Muscle layer of duodenum (tissue), 2 donors: Measurements from ENCODE around the gene ZNF628.

ENCODE experiments used
- H3K27ac ChIP-seq: one replicate; pipeline ENCODE4 v1.7.0; 2013; ENCODE audit warnings: mild to moderate bottlenecking, low read length
- H3K27me3 ChIP-seq: one replicate; pipeline ENCODE4 v1.7.0; 2013; ENCODE audit warnings: low read depth, mild to moderate bottlenecking, control low read depth, low read length
- H3K36me3 ChIP-seq, 2 donors: one replicate each; pipeline ENCODE4 v1.7.0; 2013; ENCODE audit warnings: low read length in 2 of 2, control low read depth in 1 of 2, mild to moderate bottlenecking in 1 of 2; ENCODE audit not compliant: insufficient read depth in 2 of 2, control insufficient read depth in 1 of 2
- H3K4me1 ChIP-seq, 2 donors: one replicate each; pipeline ENCODE4 v1.7.0; 2013; ENCODE audit warnings: low read length in 2 of 2, mild to moderate bottlenecking in 2 of 2, control low read depth in 1 of 2, moderate library complexity in 1 of 2; ENCODE audit not compliant: insufficient read depth in 2 of 2, control insufficient read depth in 1 of 2
- H3K4me3 ChIP-seq, 2 donors: one replicate each; pipeline ENCODE4 v1.7.0; 2013; ENCODE audit warnings: low read length in 2 of 2, low read depth in 1 of 2, mild to moderate bottlenecking in 1 of 2
- H3K9me3 ChIP-seq, 2 donors: one replicate each; pipeline ENCODE4 v1.7.0; 2013; ENCODE audit warnings: low read length in 2 of 2, control low read depth in 1 of 2, mild to moderate bottlenecking in 1 of 2; ENCODE audit not compliant: control insufficient read depth in 1 of 2
- donor health status: healthy.

Gene ZNF628

DNA sequence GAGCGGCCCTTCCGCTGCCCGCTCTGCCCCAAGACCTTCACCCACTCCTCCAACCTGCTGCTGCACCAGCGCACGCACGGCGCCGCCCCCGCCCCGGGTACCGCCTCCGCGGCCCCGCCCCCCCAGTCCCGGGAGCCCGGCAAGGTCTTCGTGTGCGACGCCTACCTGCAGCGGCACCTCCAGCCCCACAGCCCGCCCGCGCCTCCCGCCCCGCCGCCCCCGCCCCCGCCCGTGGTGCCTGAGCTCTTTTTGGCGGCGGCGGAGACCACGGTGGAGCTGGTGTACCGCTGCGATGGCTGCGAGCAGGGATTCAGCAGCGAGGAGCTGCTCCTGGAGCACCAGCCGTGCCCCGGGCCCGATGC, 5.4 kb downstream of the ZNF628 start:
- no peak overlapping the region for H3K4me3 ChIP-seq
- H3K27me3 ChIP-seq = no peaks in the 10 kb centered on the region
- H3K36me3 ChIP-seq = peaks cover 0 to 19% of the 10 kb centered on the region in 2 donors
- no peaks in the 10 kb centered on the region for H3K9me3 ChIP-seq
- H3K27ac ChIP-seq = no peak overlapping the region
- peaks cover 8 to 39% of the 10 kb centered on the region in 2 donors for H3K4me1 ChIP-seq

- H3K36me3 ChIP-seq = peaks cover 0 to 19% of the 10 kb centered on the region in 2 donors
- no peak overlapping the region for H3K4me3 ChIP-seq
- H3K4me1 ChIP-seq = peaks cover 8 to 41% of the 10 kb centered on the region in 2 donors
- H3K27ac ChIP-seq = no peak overlapping the region
- no peaks in the 10 kb centered on the region for H3K9me3 ChIP-seq
- no peaks in the 10 kb centered on the region for H3K27me3 ChIP-seq
Observed at GRCh38 chr19:55482156-55482961, 5.9 kb downstream of the ZNF628 start.

- no peak overlapping the region for H3K27ac ChIP-seq
- H3K9me3 ChIP-seq = no peaks in the 10 kb centered on the region
- peaks cover 3 to 42% of the 10 kb centered on the region in 2 donors for H3K4me1 ChIP-seq
- no peak overlapping the region for H3K4me3 ChIP-seq
- H3K36me3 ChIP-seq = peaks cover 0 to 19% of the 10 kb centered on the region in 2 donors
- no peaks in the 10 kb centered on the region for H3K27me3 ChIP-seq
Observed at GRCh38 chr19:55482967-55483705, 6.7 kb downstream of the ZNF628 start.

- no peaks in the 10 kb centered on the region for H3K27me3 ChIP-seq
- peaks cover 0 to 19% of the 10 kb centered on the region in 2 donors for H3K36me3 ChIP-seq
- no peaks in the 10 kb centered on the region for H3K9me3 ChIP-seq
- peaks cover 3 to 47% of the 10 kb centered on the region in 2 donors for H3K4me1 ChIP-seq
- H3K27ac ChIP-seq = no peak overlapping the region
- H3K4me3 ChIP-seq = peak overlapping the region in 1 of 2 donors; percentile 64
Observed at GRCh38 chr19:55483706-55484592, 7.5 kb downstream of the ZNF628 start.

DNA sequence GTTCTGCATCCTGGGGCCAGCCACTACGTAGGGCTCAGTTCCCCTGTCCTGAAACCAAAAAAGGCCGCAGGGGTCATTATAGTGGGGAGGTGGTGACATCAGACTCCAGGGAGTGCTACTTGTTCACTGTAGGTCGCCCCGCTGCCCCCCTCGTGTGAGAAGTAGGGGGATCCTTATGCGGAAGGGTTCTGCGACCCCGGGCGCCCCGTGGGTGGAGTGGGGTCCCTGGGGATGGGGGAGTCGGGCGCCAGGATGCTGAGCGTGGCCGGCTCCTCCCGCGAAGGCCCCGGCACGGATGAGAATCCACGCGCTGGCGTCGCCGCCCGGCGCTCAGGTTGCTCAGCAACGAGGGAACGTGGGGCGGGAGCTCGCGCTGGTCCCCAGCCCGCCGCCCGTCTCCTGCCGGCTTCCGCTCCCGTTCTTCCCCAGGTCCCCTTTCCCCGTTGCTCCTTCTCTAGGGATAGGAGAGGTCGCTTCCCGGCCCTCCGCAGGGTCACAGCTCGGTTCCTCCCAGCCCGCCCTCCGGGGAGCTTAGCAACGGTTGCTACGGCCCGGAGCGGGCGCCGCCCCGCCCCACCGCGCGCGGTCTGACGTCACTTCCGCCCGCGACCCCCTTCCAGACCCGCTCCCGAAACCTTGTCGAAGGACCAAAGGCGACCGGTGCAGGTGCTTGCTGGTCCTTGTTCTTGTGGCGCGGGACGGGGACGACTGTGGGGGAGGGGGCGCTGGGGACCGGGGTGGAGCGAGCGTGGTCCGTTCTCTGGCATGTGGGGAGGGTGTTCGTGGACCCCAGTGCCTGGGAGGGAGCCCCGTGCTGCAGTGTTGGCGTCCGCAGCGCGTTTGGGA, 8.4 kb downstream of the ZNF628 start, which contains the start of gene NAT14:
Gene NAT14 (plus strand): TSS at position 596 of the 846 bp plus-strand sequence. CDS start 521 bp downstream, outside the sequence.
- Histone ChIP-seq H3K27me3 (no peaks in the 10 kb centered on the region), H3K4me1 (peaks cover 3 to 56% of the 10 kb centered on the region in 2 donors), H3K36me3 (peaks cover 0 to 19% of the 10 kb centered on the region in 2 donors), H3K9me3 (no peaks in the 10 kb centered on the region), H3K4me3 (peak within 1 kb of the TSS; percentile 42 to 64), H3K27ac (peak within 1 kb of the TSS; percentile 39)

DNA sequence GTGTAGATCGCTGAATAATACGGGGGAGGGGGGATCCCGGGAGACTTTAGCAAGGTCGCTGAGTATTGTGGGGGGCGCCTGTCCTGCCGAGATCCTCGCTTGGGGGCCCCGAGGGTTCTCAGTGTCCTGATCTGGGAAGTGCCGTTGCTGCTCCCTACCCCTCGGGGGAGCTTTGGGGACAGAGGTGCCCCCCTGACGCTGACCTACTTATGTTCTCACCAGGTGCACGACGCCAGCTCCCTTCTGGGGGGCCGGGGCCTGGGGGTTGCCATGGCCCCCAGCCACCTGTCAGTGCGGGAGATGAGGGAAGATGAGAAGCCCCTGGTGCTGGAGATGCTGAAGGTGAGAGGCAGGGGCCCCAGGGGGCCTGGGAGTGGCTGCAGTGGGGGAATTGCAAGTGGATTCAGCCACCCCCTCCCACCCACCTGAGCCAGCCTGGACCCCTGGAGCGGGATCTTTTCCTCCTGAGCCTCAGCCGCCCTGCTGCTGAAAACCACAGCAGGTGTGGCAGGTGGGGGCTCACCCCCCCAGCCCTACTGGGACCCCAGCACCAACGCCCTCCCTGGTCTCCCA, 9.1 kb downstream of the ZNF628 start:
- peak overlapping the region; percentile 39 for H3K27ac ChIP-seq
- H3K4me1 ChIP-seq = peaks cover 3 to 63% of the 10 kb centered on the region in 2 donors
- peaks cover 0 to 19% of the 10 kb centered on the region in 2 donors for H3K36me3 ChIP-seq
- no peaks in the 10 kb centered on the region for H3K9me3 ChIP-seq
- H3K4me3 ChIP-seq = peak overlapping the region in 1 of 2 donors; percentile 64
- no peaks in the 10 kb centered on the region for H3K27me3 ChIP-seq

DNA sequence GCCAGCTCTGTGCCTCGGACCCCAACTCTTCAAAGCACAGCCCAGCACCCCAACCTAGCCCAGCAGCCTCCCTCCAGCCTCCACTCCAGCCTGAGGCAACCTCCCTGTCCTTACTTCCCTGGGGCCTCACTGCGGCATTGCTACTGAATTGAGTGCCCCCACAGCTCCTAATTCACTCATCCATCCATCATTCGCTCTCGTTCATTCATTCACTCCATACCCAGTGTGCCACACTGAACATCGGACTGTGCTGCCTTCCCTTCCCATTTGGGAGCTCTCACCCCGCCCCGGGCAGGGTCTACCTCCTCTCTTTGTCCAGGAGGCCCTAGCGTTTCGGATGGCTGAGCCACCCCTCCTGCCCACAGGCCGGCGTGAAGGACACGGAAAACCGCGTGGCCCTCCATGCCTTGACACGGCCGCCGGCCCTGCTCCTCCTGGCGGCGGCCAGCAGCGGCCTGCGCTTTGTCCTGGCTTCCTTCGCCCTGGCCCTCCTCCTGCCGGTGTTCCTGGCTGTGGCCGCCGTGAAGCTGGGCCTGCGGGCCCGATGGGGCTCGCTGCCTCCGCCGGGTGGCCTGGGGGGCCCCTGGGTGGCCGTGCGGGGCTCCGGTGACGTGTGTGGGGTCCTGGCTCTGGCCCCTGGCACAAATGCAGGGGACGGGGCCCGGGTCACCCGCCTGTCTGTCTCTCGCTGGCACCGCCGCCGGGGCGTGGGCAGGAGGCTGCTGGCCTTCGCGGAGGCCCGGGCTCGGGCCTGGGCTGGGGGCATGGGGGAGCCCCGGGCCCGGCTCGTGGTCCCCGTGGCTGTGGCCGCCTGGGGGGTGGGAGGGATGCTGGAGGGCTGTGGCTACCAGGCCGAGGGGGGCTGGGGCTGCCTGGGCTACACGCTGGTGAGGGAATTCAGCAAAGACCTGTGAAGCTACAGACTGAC, 9.9 kb downstream of the ZNF628 start:
- Histone ChIP-seq H3K36me3 (peaks cover 0 to 13% of the 10 kb centered on the region in 2 donors), H3K4me3 (peak overlapping the region in 1 of 2 donors; percentile 64), H3K27ac (peak overlapping the region; percentile 84), H3K9me3 (no peaks in the 10 kb centered on the region), H3K27me3 (no peaks in the 10 kb centered on the region), H3K4me1 (peaks cover 3 to 71% of the 10 kb centered on the region in 2 donors)

DNA sequence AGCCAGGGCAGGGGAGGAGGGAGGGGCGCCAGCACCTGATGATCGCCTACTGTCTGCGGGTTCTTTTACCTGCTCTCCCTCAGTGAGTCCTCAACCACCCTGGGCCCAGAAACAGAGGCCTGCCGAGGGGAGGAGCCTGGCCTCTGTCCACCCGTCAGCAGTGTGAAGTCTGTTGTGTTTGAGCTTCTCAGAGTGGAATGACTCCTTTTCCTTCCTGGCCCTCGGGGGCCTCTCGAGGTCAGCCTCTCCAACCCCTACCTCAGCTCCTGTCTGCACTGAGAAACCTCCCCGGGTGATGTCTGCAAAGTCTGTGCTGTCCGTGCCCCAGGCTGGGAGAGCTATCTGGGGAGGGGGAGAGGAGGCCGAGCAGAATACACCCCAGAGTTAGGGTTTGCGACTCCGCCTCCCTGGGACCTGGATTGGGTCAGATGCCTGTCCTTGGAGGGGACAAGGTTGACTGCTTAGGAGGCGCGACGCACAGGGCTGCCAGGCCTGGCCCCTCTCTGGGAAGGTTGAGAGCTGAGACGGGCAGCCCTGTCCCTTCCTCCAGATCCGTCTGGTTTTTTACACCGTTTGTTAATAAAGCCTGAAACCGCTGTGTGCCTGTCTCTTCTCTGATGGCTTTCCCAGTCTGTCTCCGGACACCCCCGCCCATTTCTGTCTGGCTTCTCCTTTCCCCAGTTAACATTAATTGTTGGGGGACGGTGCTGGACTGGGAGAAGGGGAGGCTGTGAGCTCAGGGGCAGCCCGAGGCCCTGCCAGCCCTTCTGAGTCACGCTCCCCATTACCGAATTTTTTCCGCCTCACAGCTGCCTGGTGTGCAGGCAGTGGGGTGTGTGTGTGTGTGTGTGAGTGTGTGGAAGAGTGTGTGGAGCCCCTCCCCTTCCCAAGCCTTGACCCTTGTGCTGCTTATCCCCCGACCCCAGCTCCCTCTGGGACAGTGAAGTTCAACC, 10.8 kb downstream of the ZNF628 start:
- H3K27ac ChIP-seq = peak overlapping the region; percentile 84
- H3K36me3 ChIP-seq = peaks cover 0 to 10% of the 10 kb centered on the region in 2 donors
- peaks cover 3 to 80% of the 10 kb centered on the region in 2 donors for H3K4me1 ChIP-seq
- H3K9me3 ChIP-seq = no peaks in the 10 kb centered on the region
- H3K4me3 ChIP-seq = peak overlapping the region in 1 of 2 donors; percentile 64
- no peaks in the 10 kb centered on the region for H3K27me3 ChIP-seq
